ENCODE measurements around the gene MEST. TPM values are rescaled to one million over a fixed set of nuclear protein-coding genes. Genes with fewer than 3 reads are reported as not detected.
"Not testable (repeated sequence)": the region's sequence is repeated elsewhere in the genome, so short reads cannot be mapped to it uniquely, and the experiment has no call there.

The MEST gene, protein sequence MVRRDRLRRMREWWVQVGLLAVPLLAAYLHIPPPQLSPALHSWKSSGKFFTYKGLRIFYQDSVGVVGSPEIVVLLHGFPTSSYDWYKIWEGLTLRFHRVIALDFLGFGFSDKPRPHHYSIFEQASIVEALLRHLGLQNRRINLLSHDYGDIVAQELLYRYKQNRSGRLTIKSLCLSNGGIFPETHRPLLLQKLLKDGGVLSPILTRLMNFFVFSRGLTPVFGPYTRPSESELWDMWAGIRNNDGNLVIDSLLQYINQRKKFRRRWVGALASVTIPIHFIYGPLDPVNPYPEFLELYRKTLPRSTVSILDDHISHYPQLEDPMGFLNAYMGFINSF
- 1 to 10 TPM; 3.5 to 4.8 TPM for total RNA-seq

DNA sequence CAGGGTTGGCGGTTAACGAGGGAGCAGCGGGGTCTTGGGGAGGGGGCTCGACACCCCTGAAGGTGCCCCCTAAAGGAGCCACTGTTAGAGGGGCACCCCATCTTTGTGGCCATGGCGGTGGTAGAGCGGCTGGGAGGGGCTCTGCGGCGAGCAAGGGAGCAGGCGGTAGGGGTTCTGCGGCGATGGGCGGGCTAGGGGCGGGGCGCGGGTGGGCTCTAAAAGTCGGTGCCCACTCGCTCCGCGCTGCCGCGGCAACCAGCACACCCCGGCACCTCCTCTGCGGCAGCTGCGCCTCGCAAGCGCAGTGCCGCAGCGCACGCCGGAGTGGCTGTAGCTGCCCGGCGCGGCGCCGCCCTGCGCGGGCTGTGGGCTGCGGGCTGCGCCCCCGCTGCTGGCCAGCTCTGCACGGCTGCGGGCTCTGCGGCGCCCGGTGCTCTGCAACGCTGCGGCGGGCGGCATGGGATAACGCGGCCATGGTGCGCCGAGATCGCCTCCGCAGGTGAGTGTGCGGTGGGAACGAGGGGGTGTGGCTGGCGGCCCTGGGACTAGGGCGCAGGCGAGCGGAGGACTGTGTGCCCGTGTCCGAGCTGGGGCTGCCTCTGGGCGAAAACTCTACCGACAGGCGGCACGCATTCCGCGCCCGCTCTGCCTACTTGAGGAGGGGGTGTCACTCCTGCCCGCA, at the start of gene MEST:
Gene MEST (plus strand): TSS at position 245 of the 682 bp plus-strand sequence. CDS start 229 bp downstream, at position 474.
- Mint-ChIP-seq H3K27me3 (ENCODE audit: low read depth) (peaks cover 54% of the 10 kb centered on the region), H3K27ac (no peak within 1 kb of the TSS), H3K4me3 (peak within 1 kb of the TSS; percentile 81), H3K9me3 (no peaks in the 10 kb centered on the region), H3K4me1 (ENCODE audit: low read depth) (peaks cover 21% of the 10 kb centered on the region), H3K36me3 (ENCODE audit: insufficient read depth in 2 of 2) (no peaks in the 10 kb centered on the region)
- ATAC-seq (replicated peaks in 1 of 2) (peak; percentile 53 to 56), DNase-seq (peak; percentile 8 to 12)

DNA sequence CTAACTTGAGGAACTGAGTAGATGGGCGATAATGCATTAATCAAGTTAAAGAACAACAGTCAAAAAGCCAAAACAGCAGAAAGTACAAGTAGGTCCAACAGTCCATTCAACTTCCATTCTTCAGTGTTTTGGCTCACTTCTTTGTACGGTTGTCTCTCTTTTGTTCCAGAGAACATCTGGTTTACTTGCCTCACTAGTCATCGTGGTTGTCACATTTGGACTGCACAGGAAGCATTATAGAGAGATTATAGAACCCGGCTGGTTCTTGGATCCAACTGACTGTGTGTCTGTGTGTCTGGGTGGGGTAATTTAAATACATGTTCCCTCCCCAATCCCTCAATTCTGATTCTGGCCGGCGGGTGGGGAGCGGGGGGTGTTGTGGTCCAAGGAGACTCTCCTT, 49.3 kb upstream of the MEST start:
- H3K27me3 Mint-ChIP-seq (ENCODE audit: low read depth) = no peaks in the 10 kb centered on the region
- no peak overlapping the region for H3K27ac Mint-ChIP-seq
- no peak overlapping the region for H3K4me3 Mint-ChIP-seq
- H3K9me3 Mint-ChIP-seq = peaks cover 1 to 2% of the 10 kb centered on the region in 2 donors
- ATAC-seq (replicated peaks in 1 of 2) (no peak), DNase-seq (no peak)
- H3K4me1 Mint-ChIP-seq (ENCODE audit: low read depth) = peaks cover 89% of the 10 kb centered on the region
- peaks cover 4 to 7% of the 10 kb centered on the region in 2 donors for H3K36me3 Mint-ChIP-seq (ENCODE audit: insufficient read depth in 2 of 2)

DNA sequence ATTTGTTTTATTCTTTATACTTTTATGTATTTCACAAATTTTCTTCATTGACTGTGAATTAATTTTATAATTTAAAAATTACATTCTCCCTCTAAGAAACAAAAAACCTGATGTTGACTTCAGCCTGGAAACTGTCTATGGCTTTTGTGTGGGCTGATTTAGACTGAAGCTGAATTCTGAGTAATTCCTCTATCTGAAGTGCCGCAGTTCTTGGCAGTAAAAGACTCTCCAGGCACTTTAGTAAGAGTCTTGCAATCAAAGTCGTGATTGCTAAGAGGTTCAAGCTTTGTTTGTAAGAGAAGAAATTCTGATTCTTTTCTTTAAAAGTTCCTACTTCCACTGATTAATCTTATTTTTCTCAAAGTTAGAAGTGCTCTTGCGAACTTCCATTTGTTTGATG, 47.7 kb upstream of the MEST start:
- DNase-seq = no peak
- no peak for ATAC-seq (replicated peaks in 1 of 2)
- Mint-ChIP-seq H3K27ac (no peak overlapping the region), H3K27me3 (ENCODE audit: low read depth) (no peaks in the 10 kb centered on the region), H3K9me3 (peaks cover 6 to 7% of the 10 kb centered on the region in 2 donors), H3K4me3 (peak overlapping the region; percentile 37 to 66), H3K36me3 (ENCODE audit: insufficient read depth in 2 of 2) (peaks cover 9 to 15% of the 10 kb centered on the region in 2 donors), H3K4me1 (ENCODE audit: low read depth) (peaks cover 74% of the 10 kb centered on the region)

DNA sequence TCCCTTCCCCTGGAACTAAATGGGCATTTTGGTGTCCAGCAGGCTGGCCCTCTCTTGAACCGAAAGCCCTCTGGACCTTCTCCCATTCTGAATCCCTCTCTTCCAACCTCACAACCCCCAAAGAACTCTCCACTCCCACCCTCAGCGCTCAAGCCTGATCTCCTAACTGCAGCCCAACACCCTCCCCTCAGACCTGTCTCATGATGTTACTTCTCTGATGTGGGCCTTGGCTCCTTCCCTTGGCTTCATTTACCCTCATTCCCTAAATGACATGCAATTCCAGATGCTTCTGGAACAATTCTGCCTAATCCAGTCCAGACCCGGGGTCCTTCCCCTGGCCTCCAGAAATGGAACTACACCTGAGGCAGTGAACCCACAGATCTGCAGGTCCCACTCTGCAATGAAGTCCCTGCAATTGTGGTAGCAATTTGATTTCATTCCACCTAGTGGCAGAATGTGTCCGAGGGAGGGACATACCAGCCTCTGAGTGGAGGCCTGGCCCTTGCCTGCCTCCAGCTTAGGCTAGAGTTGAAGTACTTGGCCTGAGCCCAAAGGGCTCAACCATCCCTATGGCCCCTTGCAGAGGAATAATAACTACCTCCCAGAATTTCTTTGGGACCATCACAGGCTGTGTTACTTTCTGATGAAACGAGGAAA, 47.0 kb upstream of the MEST start:
- peaks cover 6 to 7% of the 10 kb centered on the region in 2 donors for H3K9me3 Mint-ChIP-seq
- H3K4me3 Mint-ChIP-seq = peak overlapping the region; percentile 37 to 66
- no peak overlapping the region for H3K27ac Mint-ChIP-seq
- ATAC-seq (replicated peaks in 1 of 2) = no peak
- DNase-seq = no peak
- H3K4me1 Mint-ChIP-seq (ENCODE audit: low read depth) = peaks cover 68% of the 10 kb centered on the region
- peaks cover 9 to 15% of the 10 kb centered on the region in 2 donors for H3K36me3 Mint-ChIP-seq (ENCODE audit: insufficient read depth in 2 of 2)
- H3K27me3 Mint-ChIP-seq (ENCODE audit: low read depth) = no peaks in the 10 kb centered on the region

DNA sequence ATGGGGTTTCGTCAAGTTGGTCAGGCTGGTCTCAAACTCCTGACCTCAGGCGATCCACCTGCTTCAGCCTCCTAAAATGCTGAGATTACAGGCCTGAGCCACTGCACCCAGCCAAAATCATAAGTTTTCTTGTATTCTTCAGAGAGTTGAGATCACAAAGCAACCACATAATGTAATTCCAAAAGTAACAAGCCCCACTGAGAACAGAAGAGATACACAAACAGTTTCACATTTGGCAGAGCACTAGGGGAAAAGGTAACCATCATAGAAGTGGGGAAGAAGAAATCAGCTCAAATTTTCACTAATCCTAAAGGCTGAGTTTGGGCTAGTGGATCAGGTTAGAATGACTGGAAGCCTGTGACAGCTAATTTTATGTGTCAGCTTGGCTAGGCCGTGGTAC, 45.6 kb upstream of the MEST start:
- H3K4me3 Mint-ChIP-seq = peak overlapping the region; percentile 2 to 38
- peaks cover 6 to 12% of the 10 kb centered on the region in 2 donors for H3K36me3 Mint-ChIP-seq (ENCODE audit: insufficient read depth in 2 of 2)
- peak in 1 of 2 donors; percentile 16 for DNase-seq
- H3K4me1 Mint-ChIP-seq (ENCODE audit: low read depth) = peaks cover 65% of the 10 kb centered on the region
- H3K27ac Mint-ChIP-seq = peak overlapping the region; percentile 6
- no peaks in the 10 kb centered on the region for H3K27me3 Mint-ChIP-seq (ENCODE audit: low read depth)
- peak; percentile 83 to 86 for ATAC-seq (replicated peaks in 1 of 2)
- peaks cover 6 to 7% of the 10 kb centered on the region in 2 donors for H3K9me3 Mint-ChIP-seq

DNA sequence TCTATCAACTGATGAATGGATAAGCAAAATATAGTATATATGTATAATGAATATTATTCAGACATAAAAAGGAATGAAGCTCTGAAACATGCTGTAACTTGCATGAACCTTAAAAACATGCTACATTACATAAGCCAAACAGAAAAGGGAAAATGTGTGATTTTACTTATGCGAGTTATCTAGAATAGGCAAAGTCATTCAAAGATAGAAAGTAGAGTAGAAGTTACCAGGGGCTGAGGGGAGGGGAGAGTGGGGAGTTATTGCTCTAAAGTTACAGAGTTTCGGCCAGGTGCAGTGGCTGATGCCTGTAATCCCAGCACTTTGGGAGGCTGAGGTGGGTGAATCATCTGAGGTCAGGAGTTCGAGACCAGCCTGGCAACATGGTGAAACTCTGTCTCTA, 40.5 kb upstream of the MEST start:
- Mint-ChIP-seq H3K36me3 (ENCODE audit: insufficient read depth in 2 of 2) (peaks cover 6 to 12% of the 10 kb centered on the region in 2 donors), H3K4me1 (ENCODE audit: low read depth) (peaks cover 35% of the 10 kb centered on the region)
- peak in 1 of 2 donors; percentile 33 for ATAC-seq (replicated peaks in 1 of 2)
- not testable (repeated sequence) for H3K4me3 Mint-ChIP-seq; H3K27ac Mint-ChIP-seq; DNase-seq; H3K9me3 Mint-ChIP-seq; H3K27me3 Mint-ChIP-seq (ENCODE audit: low read depth)

DNA sequence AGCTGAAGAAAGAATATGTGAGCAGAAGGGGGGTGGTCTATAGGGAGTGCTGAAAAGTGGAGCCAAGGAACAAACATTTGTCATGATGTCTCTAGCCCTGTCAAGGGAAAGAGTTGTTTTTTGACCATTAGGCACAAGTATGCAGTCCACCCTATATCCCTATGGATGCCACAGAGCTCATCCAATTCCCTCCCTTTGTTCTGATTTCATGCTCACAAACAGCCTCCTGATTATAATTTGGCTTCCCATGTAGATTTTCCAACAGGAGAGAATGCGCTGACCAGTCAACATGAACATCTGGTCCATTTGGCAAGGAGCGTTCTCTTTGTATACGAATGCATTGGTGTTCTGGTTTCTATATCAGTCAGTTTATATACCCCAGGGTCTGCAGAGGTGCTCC, 38.9 kb upstream of the MEST start:
- Mint-ChIP-seq H3K9me3 (peaks cover 4% of the 10 kb centered on the region in 2 donors), H3K4me3 (no peak overlapping the region), H3K27ac (no peak overlapping the region), H3K27me3 (ENCODE audit: low read depth) (no peaks in the 10 kb centered on the region), H3K36me3 (ENCODE audit: insufficient read depth in 2 of 2) (peaks cover 3 to 7% of the 10 kb centered on the region in 2 donors), H3K4me1 (ENCODE audit: low read depth) (peaks cover 27% of the 10 kb centered on the region)
- DNase-seq (no peak), ATAC-seq (replicated peaks in 1 of 2) (no peak)

DNA sequence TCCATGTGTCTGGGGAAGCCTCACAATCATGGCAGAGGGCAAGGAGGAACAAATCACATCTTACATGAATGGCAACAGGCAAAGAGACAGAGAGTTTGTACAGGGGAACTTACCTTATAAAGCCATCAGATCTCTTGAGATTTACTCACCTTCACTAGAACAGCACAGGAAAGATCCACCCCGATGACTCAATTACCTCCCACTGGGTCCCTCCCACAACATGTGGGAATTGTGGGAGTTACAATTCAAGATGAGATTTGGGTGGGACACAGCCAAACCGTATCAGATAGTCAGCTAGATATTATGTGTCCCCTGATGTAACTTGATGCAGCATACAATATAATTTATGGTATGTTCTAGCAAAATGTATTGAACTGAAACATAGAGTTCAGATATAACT, 36.9 kb upstream of the MEST start:
- Mint-ChIP-seq H3K4me3 (no peak overlapping the region), H3K9me3 (peaks cover 0 to 3% of the 10 kb centered on the region in 2 donors), H3K27me3 (ENCODE audit: low read depth) (no peaks in the 10 kb centered on the region), H3K4me1 (ENCODE audit: low read depth) (peaks cover 32% of the 10 kb centered on the region), H3K36me3 (ENCODE audit: insufficient read depth in 2 of 2) (peaks cover 0 to 6% of the 10 kb centered on the region in 2 donors), H3K27ac (no peak overlapping the region)
- no peak for ATAC-seq (replicated peaks in 1 of 2)
- no peak for DNase-seq

DNA sequence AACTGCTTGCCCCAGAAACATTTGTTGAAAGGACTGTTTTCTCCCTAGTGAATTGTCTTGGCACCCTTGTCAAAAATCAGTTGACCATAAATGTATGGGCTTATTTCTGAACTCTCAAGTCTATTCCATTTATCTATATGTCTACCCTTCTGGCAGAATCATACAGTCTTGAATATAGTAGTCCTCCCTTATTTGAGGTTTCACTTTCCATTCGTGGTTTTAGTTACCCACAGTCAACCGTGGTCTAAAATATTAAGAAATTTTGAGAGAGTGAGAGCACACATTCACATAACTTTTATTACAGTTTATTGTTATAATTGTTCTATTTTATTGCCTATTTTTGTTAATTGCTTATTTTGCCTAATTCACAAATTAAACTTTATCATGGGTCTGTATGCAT, 33.6 kb upstream of the MEST start:
- H3K27me3 Mint-ChIP-seq (ENCODE audit: low read depth) = no peaks in the 10 kb centered on the region
- no peak overlapping the region for H3K27ac Mint-ChIP-seq
- H3K9me3 Mint-ChIP-seq = peaks cover 0 to 3% of the 10 kb centered on the region in 2 donors
- H3K4me1 Mint-ChIP-seq (ENCODE audit: low read depth) = peaks cover 22% of the 10 kb centered on the region
- H3K4me3 Mint-ChIP-seq = peak overlapping the region in 1 of 2 donors; percentile 25
- no peak for ATAC-seq (replicated peaks in 1 of 2)
- DNase-seq = no peak
- H3K36me3 Mint-ChIP-seq (ENCODE audit: insufficient read depth in 2 of 2) = peaks cover 0 to 8% of the 10 kb centered on the region in 2 donors

DNA sequence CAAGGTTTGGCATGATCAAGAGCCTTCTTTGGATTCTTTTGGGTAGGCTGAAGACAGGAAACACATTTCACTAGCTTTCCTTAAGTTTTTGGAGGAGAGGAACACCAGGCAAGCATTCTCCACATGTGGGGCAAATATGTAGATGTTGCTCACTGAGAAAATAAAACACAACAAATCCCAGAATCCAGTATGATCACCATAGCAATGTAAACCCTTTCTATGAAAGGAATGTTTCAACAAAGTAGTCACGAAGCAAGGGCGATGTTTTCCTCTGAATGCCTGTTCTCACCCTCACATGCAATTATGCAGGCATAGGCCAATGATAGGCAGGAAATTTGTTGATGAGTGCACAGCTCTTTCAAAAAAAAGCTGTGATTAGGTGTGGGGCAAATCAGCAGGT, 30.6 kb upstream of the MEST start:
- DNase-seq (no peak), ATAC-seq (replicated peaks in 1 of 2) (no peak)
- H3K27me3 Mint-ChIP-seq (ENCODE audit: low read depth) = no peaks in the 10 kb centered on the region
- H3K9me3 Mint-ChIP-seq = peaks cover 0 to 1% of the 10 kb centered on the region in 2 donors
- no peak overlapping the region for H3K4me3 Mint-ChIP-seq
- peaks cover 7% of the 10 kb centered on the region for H3K4me1 Mint-ChIP-seq (ENCODE audit: low read depth)
- peaks cover 0 to 8% of the 10 kb centered on the region in 2 donors for H3K36me3 Mint-ChIP-seq (ENCODE audit: insufficient read depth in 2 of 2)
- H3K27ac Mint-ChIP-seq = no peak overlapping the region

DNA sequence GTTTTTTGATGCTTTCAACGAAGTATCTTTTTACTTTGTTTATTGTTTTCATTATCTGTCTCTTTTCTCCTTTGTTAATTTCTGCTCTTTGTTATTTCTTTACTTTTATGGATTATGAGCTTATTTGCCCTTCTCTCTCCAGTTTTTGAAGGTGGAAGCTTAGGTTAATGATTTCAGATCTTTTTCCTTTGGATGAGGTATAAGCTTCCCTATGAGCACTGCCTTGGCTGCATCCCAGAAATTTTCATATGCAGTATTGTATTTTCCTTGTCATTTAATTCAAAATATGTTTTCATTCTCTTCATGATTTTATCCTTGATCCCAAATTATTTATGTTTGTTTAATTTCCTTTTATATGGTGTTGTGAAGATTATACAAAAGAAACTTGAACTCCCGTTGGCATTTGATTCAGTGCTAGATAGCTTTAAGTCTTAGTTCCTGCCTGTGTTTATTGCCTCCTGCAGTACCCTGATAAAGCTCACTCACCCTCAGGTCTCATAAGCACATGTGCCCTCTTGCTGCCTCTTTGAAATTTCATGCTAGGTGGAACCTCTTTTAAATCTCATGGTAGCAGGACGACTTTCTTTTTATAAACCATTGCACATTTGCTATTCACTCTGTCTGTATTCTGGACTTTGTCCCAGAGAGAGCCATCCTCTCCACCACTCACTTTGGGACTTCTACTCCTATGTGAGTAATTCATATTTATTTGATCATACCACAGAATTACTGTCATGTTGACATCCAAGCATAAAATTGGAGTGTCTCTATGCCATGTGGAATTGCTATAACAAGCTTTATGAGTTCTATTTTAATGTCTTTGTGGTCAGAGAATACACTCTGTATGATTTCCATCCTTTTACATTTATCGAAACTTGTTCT, 28.1 kb upstream of the MEST start:
- H3K36me3 Mint-ChIP-seq (ENCODE audit: insufficient read depth in 2 of 2) = peaks cover 0 to 8% of the 10 kb centered on the region in 2 donors
- H3K9me3 Mint-ChIP-seq = peaks cover 0 to 1% of the 10 kb centered on the region in 2 donors
- H3K27me3 Mint-ChIP-seq (ENCODE audit: low read depth) = no peaks in the 10 kb centered on the region
- no peaks in the 10 kb centered on the region for H3K4me1 Mint-ChIP-seq (ENCODE audit: low read depth)
- DNase-seq (no peak), ATAC-seq (replicated peaks in 1 of 2) (no peak)
- H3K27ac Mint-ChIP-seq = no peak overlapping the region
- no peak overlapping the region for H3K4me3 Mint-ChIP-seq

DNA sequence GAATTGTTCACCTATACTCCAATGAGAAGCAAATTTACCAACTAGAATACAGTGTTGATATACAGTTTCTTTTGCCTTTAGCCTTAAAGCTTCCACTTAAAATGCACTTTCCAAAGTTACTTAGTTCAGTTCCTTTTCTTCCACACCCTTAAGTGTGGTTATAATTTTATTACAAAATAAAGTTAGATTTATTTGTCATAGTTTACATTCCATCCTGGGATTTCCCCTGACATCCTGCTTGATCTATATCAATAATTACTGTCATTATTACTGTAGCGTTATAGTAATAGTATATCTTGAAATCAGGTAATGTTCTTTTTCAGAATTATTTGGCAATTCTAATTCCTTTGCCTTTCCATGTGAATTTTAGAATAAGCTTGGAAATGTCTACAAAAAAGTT, 23.3 kb upstream of the MEST start:
- H3K9me3 Mint-ChIP-seq = no peaks in the 10 kb centered on the region
- no peak for ATAC-seq (replicated peaks in 1 of 2)
- H3K27me3 Mint-ChIP-seq (ENCODE audit: low read depth) = no peaks in the 10 kb centered on the region
- no peak for DNase-seq
- no peaks in the 10 kb centered on the region for H3K4me1 Mint-ChIP-seq (ENCODE audit: low read depth)
- no peaks in the 10 kb centered on the region for H3K36me3 Mint-ChIP-seq (ENCODE audit: insufficient read depth in 2 of 2)
- H3K4me3 Mint-ChIP-seq = no peak overlapping the region
- H3K27ac Mint-ChIP-seq = no peak overlapping the region

Data from activated T-cell treated with anti-CD3 and anti-CD28 coated beads, Interleukin-2, amount 50 U/mL, for 72 hours (primary cell).